NOMO-1 treated with DMSO at 0.1 percent for 48 hours (cell line): Measurements from ENCODE around the gene ADPRHL1.

ENCODE experiments used
- DNase-seq: peaks from one replicate; lab custom pipeline; 2025; ENCODE audit not compliant: unreplicated experiment; lab: John Stamatoyannopoulos, UW

The ADPRHL1 gene

DNA sequence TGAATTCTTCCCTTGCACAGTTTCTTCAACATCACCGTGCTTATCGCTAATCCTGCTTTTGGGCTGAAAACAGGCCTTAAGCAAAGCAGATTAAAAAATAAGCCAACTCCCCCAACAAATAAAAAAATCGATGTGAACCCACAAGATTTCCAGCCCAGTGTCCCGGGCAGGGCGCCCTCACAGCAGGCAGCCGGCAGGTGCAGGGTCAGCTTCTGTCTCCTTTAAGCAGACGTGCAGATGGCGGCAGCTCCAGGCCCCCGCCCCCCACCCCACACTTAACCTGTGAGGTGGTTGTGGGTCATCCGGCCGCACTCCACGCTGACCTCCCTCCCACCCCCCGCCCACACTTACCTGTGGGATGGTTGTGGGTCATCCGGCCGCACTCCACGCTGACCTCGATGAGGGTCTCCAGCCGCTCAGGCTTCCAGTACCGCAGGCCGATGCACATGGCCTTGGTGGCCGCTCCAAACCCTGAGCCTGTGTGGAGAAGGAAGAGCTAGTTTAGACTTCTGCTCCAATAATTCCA lies 19.8 kb downstream of the ADPRHL1 start:
- no peak for DNase-seq

DNA sequence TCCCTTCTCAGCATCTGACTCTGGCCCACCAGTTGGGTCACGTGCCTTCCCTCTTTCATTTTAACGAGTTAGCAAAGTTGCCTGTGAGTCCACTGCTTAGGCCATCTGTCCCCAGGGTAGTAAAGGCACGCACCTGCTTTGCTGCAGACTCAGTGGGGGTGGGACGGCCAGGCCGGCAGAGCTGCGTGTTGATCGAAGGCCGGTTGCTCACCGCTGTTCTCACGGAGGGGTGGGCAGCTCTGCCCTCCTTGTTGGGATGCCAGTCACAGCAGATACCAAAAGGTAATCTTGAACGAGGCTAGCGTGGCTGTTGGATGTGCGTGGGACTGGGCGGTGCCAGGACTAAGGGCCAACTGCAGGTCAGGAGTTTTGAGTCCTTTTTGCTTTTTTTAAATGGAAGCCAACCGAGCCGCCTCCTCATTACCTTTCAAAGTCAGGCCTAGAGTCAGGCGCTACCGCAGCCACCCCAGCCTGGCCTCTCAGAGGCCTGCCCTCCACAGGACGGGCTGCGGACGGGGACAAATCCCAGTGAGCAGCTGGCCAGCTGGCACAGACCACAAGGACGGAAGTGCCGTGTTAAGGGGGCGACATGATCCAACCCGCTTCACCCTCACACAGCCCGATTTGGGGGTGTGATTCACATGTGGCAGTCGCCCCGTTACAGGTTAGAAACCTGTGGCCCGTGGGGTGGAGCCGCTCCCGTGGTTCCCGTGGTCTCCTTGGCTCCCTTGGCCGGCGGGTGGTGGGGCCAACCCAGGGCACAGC lies 20.6 kb downstream of the ADPRHL1 start:
- no peak for DNase-seq

DNA sequence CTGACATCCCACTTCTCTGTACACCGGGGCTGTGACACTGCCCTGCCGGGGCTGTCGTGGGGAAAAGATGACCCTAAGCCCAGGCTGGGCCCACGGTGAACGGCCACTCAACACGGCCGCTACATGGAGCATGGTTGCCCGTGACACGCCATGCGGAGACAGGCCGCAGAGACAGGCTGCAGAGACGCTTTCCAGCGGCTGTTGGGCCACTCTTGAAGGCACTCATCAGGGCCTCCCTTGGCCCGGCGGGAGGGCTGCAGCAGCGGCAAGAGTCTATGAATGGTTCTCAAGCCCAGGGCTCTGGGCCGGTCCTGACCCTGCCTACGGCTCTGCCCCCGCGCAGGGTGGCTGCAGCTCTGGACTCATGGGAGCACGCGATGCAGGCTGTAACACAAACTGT lies 22.1 kb downstream of the ADPRHL1 start:
- DNase-seq = no peak

DNA sequence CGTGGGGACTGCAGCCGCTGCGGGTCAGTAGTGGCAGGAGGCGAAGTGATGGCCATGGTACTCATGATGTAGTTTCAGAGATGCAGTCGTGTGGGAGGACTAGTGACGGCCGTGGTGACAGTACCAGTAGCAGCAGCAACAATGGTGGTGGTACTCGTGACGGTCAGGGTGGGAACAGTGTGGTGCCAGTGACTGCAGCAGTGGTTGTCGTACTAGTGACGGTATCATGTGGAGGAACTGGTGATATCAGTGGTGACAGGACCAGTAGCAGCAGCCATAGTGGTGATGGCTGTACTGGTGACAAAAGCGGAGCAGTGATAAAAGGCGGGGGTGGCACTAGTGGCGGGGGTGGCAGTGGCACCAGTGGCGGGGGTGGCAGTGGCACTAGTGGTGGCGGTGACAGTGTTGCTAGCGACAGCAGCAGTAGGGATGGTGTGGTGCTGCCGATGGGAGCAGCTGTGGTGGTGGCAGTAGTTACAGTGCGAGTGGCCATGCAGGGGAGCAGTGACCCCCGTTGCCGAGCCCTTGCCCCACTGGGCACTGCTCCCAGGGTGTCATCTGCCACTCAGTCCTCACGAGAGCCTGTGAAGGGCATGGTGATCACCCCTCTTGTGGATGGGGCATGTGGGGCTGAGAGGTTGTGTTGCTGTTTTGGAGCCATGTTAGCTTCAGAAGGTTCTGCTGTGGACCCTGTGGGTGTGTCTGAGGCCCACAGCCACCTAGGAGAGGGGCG lies 22.7 kb downstream of the ADPRHL1 start:
- DNase-seq = no peak

DNA sequence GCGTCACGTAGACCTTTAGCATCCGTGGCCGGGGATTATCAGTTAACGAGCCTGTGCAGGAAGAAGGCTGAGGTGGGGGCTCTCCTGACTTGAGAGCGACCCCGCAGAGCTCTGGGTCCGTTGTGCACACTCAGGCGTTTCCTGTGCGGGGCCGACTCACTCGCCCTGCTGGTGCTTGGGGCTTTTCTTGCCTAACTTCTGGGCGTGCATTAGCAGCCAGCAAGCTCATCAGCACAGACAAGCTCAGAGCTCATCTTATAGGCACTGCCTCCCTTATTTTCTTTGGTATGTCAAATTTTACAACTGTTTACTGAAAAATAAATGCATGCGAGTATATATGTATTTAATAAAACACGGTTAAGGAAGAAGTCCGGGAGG lies 23.7 kb downstream of the ADPRHL1 start:
- no peak for DNase-seq

DNA sequence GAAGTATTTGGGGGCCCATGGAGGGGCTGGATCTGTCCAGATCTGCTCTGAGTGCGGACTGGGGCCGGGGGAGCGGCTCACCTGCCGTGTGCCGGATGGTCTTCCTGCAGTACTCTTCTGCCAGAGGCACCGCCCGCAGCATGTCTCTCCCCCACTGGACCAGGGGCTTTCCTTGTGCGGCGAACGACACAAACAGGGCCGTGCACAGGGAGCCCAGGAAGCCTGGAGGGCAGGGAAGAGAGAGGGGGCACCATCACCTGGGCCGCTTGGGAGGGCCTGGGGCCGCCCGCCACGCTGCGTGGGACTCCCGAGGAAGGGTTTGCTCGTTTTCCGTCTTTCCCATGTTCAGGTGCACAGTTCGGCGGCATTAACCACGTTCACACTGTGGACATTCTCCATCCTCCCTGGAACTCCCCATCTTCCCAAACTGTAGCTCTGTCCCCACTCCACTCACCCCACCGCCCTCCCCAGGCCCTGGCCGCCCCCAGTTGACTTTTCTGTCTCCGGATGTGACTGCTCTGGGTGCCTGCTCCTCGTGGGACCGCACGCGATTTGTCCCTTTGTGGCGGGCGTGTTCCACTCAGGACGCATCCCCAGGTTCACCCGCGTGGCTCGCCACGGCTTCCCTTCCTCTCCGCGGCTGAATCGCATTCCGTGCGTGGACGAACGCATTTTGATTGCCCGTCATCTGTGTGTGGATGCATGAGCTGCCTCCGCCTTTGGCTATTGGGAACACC lies 24.2 kb downstream of the ADPRHL1 start:
- DNase-seq = no peak

DNA sequence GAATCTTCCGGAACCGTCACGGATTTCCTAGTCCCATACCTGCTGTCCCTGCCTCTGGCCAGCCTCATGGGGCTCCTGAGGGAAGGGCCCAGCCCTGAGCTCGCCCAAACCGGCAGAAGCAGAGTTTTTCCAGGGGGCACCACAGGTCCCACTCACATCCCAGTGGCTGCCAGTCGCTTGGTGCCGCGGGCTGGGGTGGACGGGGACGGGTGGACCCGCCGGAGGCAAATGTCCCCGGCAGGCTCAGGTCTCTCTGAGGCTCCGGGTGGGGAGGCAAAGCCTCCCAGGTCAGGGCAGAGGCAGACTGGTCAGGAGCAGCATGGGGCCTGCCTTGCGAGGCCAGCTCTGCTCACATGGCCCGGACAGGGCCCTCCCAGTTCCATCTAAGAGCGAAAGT lies 24.8 kb downstream of the ADPRHL1 start:
- no peak for DNase-seq

DNA sequence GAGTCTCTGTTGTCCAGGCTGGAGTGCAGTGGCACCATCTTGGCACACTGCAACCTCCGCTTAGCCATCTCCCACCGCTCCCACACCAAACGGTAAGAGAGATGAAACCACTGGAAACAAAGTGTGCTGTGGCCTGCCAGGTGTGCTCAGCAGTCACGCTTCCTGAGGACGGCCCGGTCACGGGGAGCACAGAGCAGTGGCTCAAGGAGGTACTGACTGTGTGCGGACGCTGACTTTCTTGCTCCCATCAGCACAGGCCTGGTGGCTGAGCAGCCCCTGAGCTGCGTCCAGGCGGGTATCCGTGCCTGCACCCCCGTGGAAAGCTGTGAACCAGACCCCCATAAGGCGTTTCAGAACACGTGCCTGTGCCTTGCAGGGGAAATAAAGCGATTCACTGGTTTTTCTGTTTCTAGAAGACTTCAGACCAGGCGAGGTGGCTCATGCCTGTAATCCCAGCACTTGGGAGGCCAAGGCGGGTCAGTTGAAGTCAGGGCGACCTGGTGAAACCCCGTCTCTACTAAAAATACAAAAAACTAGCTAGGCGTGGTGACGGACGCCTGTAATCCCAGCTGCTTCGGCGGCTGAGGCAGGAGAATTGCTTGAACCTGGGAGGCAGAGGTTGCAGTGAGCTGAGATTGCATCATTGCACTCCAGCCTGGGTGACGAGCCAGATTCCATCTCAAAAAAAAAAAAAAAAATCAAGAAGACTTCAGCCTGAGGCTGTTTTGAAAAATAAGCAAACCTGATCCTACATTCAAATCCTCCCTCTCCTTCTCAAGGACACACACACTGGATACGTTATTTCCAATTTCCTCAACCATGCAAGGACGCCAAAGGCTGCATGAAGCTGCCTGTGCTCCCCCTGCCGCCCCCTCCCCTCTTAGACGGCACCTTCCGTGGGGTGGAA lies 25.5 kb downstream of the ADPRHL1 start:
- no peak for DNase-seq

DNA sequence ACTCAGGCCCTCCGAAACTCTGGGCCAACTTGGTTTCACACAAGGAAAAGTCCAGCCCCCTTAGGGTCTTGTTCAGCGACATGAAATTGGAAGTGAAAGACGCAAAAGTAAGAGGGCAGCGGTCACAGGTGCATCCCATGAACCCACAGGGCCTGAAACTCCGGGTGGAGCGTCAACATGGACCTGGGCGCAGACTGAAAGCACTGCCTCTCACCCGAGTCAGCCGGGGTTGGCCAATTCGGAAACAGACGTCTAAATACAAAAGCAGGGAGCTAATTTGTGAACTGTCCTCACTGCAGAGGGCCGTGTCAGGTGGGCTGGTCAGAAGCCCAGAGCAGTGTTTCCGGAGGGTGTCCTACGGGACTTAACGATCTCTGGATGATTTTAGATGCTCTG lies 26.7 kb downstream of the ADPRHL1 start:
- no peak for DNase-seq

DNA sequence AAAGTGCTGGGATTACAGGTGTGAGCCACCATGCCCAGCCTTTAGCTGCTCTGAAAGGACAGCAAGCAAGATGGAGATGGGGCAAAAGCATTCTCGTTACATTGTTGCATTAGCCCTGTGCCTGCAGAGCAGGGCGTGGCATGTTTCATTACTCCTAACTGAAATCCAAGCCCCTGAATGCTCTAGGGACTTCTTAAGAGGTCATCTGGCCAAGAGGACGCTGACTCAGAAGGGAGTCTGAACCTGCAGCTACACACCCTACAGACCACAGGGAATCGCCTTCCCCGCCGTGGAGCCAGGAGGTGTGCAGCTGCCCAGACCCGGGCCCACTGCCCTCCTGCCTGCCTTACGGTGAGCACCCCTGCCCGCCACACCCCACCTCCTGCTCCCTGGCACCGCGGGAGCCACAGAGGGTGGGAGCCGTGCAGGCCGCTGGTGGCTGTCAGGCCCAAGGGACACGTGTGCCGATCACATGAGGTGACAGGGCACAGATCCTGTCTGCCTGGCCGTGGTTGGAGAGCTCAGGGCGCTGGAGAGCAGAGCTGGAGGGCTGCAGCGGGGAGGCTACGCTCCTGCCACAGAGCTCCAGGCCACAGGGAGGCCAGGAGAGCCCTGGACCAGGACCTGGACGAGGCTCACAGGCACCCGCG lies 27.2 kb downstream of the ADPRHL1 start:
- DNase-seq = no peak

DNA sequence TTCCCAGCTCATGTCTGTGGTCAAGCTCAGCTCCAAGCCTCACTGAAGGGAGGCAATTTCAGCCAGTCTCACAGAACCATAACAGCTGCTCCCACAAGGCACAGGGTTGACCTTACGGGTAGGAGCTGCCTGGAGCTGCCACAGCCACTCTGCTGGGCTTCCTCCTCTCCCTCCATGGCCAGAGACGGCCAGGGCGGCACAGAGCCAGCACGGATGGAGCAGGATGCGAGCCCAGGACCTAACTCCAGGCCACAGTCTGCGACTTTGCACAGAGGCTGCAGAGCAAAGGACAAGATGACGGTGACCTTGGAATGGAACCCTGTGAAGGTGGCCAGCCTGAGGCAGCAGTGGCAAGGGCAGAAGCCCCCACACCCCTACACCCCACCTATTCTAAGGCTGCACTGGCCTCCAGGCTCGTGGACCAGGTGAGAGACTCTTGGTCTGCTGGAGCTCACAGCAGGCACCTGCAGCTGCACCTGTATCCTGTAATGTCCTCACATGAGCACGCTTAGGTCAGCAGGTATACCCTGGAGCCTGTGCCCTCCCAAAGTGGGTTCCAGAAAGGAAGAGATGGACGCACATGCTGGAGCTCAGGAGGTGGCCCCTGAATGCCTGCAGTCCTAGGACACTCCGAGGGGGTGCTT lies 29.6 kb downstream of the ADPRHL1 start:
- DNase-seq = no peak

DNA sequence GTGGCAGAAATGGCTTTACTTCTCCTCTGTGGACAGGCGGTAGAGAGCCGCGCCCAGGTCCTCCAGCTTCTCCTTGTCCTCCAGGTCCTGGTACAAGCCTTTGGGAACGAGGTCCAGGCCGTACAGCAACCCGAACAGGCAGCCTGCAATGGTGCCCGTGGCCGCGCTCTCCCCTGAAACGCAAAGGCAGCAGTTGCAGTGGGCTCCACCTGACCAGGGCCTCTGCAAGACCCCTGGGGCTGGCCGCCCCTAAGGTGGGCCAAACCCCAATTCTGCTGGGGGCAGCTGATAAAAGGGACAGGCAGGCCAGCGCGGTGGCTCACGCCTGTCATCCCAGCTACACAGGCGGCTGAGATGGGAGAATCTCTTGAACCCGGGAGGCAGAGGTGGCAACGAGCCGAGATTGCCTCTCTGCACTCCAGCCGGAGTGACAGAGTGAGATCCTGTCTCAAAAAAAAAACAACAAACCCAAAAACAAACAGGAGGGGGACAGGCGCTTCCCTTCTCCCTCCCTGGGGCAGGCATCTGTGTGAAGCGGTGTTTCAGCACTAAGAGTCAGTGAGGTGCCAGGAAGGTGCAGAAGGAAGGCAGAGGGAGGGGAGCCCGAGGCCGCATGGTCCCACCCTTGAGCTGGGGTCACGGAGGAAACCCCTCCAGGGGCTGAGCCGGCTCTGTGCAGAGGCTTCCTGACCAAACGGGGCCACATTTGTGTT lies 30.3 kb downstream of the ADPRHL1 start:
- no peak for DNase-seq

DNA sequence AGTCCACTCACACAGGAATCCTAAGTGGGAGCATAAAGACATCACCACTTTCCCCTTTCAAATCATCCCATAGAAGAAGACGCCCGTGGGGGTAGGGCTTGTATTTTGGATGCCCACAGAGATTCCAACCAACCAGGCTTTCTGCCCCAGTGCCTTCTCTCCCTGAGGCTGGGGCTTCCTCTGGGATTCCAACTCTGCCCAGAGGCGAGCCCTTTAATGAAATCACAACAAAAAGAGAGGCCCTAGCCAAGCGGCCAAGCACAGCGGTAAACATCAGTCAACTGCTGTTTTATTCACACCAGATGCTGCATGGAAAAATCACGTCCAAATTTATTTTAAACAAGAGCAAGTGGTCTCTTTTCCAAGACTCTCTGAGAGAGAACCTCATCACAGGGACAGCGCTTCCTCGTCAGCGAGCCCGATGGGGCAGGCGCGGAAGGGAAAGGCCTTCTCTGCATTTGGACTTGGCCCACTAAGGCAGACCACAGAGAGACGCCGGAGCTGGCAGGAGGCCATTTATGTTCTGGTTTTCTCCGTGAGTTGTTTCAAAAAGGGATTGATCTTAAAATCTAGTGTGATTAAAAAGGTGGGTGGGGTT lies 31.5 kb downstream of the ADPRHL1 start:
- DNase-seq = no peak

DNA sequence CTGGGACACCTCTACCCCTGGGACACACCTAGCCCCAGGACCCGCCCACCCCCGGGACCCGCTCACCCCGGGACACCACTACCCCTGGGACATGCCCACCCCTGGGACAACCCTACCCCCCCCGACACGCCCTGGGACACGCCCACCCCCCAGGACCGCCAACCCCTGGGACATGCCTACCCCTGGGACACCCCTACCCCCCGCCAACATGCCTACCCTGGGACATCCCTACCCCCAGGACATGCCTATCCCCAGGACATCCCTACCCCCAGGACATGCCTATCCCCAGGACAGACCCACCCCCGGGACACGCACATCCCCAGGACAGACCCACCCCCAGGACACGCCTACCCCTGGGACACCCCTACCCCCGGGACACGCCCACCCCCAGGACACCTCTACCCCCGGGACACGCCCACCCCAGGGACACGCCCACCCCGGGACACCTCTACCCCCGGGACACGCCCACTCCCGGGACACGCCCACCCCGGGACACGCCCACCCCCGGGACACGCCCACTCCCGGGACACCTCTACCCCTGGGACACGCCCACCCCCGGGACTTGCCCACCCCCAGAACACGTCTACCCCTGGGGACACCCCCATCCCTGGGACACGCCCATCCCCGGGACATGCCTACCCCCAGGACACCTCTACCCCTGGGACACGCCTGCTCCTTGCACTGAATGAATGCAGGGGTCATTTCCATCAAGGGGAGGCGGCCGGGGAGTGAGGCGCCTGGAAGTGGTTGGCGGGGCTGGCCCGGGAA lies 32.3 kb downstream of the ADPRHL1 start:
- DNase-seq = no peak

DNA sequence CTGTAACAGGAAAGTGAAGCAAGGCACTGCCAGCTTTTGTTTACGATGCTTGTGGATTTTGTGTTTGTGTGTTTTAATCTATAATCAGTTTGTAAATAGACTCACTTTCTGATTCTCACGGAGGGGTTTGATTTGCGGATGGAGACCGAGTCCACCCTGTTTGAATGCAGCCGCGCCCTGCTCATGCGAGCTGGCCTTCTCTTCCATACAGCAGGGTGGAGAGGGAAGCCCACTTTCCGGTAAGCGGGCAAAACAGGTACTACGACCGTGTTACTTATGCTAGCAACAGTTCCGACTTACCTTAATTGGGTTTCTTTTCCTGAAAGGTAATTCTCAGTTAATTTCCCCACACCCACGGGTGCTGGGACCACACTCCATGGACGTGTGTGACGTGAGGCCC lies 33.1 kb downstream of the ADPRHL1 start:
- DNase-seq = no peak

DNA sequence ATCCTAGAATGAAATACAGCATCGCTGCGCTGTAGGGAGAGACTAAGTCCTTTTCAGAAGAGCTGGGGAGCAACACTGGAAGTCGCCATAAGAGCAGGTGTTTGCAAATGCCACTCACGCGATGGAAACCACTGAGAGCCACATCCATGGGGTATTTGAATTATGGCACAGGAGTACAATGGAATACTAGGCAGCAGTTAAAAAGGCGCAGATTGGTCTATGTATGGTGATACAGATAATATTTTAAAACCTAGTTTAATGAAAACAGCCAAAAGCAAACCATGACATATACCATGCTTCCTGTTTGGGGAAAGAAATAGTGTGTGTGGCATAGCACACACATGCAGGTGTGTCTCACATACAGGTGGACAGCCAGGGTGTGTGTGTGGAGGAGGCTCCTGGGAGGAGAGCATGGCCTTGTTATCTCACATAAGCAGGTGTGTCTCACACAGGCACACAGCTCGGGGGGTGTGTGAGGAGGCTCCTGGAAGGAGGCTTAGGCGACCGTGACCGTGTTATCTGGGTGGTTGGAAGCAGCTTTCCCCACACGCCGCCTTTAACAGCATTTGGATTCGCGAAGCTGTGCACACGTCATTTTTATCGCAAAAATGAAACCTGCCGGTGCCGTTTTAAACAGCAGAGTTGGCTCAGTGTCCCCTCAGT lies 33.6 kb downstream of the ADPRHL1 start:
- DNase-seq = no peak

DNA sequence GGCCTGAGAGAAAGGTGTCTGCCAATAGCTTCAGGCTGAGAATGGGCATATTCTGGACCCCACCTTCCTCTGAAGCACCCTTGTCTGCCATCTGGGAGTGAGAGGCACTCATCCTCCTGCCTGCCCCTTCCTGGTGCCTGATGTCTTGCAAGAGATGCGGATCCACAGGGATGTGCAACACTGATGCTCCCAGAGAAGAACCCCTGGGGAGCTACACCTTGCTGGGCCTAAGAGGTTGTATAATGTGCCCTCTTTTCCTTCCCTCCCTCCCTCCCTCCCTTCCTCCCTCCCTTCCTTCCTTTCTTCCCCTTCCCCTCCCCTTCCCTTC lies 34.6 kb downstream of the ADPRHL1 start:
- no peak for DNase-seq
